IPS-NIHi7 (cell line): ENCODE measurements around the gene WDR18.
"Not testable (repeated sequence)": the region's sequence is repeated elsewhere in the genome, so short reads cannot be mapped to it uniquely, and the experiment has no call there.

ENCODE experiments used
- DNase-seq: peaks from one replicate; pipeline ENCODE4 v3.0.0; 2012; ENCODE audit warnings: mixed read lengths; ENCODE audit errors: extremely low spot score

Gene WDR18

GRCh38 chr19:1019616-1019961 is 35.4 kb downstream of the WDR18 start:
- no peak for DNase-seq

- no peak for DNase-seq
Observed at GRCh38 chr19:1019980-1020867, 36.1 kb downstream of the WDR18 start.

DNA sequence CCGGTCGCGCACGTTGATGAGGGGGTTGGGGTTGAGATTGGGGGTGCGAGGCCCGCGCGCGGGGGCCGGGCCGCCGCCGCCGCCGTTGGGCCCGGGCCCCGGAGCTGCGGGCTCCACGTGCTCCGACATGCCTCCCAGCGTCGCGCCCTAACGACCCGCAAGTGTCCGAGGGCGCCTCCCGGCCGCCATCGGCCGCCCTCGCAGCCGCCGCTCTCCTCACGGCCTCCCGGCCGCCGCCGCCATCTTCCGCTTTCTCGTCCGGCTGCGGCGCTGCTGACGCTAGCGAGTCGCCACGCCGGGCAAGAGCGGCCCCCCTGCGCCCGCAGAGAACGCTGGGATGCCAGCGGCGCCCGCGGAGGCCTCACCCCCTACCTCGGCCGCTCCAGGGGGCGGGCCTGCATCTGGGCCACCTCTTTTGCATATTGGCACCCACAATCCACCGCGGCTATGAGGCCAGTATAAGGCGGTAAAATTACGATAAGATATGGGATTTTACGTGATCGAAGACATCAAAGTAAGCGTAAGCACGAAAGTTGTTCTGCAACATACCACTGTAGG is 36.8 kb downstream of the WDR18 start, which contains the start of gene TMEM259:
Gene TMEM259, minus strand, starts transcription at position 256 of the 558 bp plus-strand sequence. Its CDS starts 127 bp downstream, at position 129.
- peak; percentile 95 for DNase-seq

DNA sequence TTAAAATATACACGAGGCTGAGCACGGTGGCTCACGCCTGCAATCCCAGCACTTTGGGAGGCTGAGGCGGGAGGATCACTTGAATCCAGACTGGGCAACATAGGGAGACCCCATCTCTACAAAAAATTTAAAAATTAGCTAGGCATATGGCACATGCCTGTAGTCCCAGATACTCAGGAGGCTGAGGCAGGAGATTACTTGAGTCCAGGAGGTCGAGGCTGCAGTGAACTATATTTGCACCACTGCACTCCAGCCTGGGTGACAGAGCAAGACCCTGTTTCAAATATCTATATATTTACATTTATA is 39.7 kb downstream of the WDR18 start:
- not testable (repeated sequence) for DNase-seq

GRCh38 chr19:1025080-1025479 is 40.9 kb downstream of the WDR18 start:
- not testable (repeated sequence) for DNase-seq

DNA sequence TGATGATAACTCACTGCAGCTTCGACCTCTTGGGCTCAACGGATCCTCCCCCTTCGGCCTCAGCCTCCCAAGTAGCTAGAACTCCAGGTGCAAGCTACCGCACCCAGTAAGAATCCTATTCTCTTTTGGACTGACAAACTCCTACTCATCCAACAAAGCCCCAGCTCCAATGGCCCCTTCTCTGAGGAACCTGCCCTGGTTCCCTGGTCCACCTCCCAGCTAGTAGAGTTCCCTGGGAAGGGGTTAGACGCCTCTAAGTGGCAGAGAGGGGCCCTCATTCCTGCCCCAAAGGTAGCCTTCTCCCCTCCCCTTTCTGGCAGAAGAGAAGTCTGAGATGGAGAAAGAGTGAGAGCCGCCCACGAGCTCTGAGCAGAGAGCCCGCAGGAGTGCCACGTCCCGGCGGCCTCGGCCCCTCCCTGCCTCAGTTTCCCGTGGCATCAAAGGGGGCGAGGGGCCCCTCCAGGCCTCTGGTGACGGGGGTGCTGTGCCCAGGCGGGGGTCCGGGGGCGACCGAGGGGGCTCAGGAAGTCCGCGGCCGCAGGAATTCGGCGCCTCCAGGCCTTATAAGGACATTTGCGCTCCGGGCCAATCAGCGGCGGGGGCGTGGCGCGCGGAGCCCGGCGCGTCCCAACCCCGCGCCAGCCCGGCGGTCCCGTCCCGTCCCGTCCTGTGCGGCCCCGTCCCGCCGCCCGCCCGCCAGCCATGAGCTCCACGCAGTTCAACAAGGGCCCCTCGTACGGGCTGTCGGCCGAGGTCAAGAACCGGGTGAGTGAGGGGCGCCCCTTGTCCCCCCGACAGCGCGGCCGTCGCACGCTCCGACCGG is 42.0 kb downstream of the WDR18 start, which contains the start of gene CNN2:
Gene CNN2, plus strand, starts transcription at position 649 of the 823 bp plus-strand sequence. Its CDS starts 54 bp downstream, at position 703.
- peak; percentile 87 for DNase-seq

DNA sequence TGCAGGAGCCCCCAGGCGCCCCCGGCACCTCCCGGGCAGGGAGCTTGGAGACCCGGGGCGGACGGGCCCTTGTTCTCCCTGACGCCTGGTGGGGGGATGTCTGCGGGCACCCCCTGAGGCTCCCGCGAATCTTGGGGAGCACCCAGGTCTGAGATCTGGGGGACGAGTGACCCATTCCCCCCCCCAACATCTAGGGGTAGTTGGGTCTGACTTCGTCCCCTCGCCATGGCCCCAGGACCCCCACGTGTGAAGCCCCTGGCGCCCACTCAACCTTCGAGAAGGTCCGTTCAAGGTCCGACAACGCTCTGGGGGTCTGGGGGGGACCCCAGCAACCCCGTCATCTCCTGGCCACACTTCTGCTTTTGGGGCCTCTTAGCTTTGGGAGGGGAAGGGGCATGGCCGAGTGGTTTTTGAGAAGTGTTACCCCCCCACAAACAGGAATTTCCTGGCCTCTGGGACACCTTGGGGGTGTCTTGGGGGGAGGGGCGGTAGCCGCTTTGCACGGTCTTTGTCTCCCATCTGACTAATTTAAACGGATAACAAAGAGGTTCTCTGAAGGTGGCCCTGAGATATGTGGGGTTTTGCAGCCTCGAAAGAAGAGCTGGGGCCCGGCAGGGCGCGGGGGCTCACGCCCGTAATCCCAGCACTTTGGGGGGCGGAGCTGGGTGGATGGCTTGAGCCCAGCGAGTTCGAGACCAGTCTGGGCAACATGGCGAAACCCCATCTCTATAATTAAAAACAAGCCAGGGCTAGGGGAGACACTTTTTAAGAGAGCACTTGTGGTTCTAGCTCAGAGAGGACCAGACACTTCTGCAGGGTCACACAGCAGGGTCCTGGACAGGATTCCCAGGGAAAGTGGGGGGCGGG is 42.9 kb downstream of the WDR18 start:
- DNase-seq = no peak

DNA sequence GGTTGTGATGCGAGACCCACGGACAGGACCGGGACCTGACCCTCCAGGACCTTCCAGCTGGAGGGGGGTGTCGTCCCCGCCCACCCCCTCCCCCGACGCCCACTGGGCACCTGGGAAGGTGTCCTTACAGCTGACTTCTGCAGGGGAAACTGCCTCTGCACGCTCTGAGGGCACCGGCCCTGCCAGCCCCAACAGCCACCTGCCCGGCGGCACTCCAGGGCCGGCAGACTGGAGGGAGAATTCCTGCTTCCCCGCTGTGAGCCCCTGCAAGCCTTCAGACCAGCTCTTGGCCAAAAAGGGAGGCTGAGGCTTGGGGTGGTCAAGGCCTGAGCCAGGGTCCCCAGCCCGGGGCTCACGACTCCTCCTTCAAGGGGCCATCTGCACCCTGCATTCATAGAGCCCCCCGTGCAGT is 43.5 kb downstream of the WDR18 start:
- no peak for DNase-seq

DNA sequence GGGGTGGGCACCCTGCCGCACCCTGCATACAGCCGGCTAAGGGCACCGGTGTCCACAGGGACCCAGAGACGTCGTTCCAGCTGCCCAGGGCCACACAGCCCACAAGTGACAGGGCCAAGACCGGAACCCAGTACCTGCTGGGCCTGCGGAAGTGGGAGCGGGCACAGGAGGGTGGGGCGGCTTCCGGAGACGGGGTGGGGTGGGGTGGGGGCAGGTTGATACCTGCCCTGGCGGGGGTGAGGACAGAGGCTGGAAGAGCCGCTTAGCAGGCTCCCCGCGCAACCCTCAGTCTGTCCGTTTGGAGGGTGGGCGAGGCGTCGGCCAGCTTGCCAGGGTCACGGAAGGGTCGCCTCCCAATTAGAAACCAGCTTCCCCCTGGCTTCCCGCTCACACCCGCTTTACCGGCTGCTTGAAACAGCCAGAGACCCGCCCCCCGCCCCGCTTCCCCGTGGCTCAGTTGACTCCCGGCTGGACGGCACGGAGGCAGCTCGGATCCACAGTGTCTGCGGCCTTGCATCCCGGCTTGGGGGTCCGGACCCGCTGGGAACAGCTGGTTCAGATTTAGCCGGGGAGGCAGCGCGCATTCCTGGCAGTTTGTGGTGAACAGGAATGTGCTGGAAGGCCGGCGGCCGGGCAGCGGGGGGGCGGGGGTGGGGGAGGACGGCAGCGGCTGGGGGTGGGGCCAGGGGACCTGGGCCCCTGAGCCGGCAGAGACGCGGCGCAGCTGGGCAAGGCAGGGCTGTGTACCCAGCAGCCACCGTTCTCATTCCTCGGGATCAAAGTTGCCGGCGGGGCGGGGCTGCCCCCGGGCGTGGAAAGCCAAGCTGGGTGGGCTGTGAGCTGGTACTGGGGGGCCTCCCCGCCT is 44.1 kb downstream of the WDR18 start:
- DNase-seq = peak; percentile 73

- no peak for DNase-seq
Observed at GRCh38 chr19:1032264-1032867, 48.2 kb downstream of the WDR18 start.

GRCh38 chr19:1035998-1036621 is 52.0 kb downstream of the WDR18 start:
- no peak for DNase-seq

DNA sequence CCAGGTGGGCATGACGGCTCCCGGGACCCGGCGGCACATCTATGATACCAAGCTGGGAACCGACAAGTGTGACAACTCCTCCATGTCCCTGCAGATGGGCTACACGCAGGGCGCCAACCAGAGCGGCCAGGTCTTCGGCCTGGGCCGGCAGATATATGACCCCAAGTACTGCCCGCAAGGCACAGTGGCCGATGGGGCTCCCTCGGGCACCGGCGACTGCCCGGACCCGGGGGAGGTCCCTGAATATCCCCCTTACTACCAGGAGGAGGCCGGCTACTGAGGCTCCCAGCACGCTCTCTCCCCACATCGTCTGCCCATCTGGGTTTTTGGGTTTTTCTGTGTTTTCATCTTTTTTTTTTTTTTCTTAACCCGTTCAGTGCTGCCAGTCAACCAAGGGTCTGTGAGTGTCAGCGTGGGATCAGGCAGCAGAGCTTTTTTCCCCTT is 53.5 kb downstream of the WDR18 start:
- DNase-seq = no peak

DNA sequence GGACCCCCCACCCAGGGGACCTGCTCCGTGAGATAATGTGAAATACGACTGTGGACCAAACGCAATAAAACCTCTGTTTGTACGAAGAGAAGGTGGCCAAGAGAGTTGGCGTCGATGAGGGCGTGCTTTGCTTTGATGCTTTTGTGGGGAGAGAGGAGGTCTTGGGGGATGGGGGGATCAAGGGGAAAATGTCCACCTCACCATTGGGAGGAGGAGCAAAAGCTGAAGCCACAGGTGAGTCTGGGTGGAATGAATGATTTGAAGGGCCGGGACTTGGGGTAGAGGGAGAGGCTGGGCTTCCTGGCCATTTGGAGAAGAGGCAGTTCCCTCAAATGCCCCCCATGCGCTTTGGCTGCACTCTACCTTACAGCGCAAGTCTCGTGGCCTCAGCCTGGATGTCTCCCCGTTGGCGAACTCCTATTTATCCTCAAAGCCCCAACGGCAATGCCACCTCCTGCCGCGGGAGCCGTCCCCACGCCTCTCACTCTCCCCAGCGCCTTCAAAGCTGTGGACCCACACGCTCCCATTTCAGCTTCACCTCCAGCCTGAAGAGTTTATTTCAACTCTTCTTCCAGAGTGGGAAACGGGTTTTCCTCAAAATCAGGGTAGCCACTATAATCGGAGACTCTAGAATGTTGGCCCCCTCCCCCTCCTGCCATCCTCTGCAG is 55.0 kb downstream of the WDR18 start:
- DNase-seq = no peak

DNA sequence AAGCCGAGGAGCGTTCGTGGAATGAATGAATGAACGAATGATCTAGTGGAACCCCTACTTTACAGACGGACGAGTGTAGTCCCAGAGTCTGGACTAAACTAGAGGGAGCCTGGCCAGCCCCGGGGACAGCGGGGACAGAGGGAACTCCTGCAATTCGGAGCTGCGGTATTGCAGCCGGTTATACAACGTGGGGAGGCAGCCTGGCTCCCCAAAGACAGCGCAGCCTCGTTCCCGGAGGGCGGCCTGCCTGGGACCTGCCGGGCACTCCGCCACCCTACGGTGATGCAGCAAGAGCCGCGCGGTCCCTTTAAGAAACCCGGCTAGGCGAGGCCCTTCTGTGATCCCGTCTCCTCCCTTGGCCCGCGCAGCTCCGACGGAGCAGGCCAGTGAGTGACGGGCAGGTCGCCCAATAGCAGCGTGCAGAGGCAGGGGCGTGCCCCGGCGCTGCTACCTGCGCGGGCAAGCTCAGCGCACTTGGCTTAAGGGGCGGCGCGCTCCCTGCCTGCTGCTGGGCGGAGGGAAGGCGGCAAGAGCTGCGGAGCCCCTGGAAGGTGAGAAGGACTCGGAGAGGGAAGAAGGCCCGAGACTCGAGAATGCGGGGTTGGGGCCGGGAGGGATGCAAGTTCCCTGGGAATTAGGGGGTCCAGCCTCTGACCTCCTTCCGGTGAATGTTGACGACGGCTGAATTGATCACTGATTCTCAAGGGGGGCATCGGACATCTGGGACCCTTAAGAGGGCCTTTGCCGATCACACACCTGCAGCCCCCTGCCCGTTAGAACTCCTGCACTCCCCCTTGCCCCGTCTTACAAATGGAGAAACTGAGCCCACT is 55.7 kb downstream of the WDR18 start, which contains the start of gene ABCA7:
Gene ABCA7, plus strand, starts transcription at position 462 of the 830 bp plus-strand sequence. CDS start 1,255 bp downstream, outside the sequence.
- peak; percentile 90 for DNase-seq

GRCh38 chr19:1040476-1041271 is 56.5 kb downstream of the WDR18 start:
- DNase-seq = peak; percentile 97

DNA sequence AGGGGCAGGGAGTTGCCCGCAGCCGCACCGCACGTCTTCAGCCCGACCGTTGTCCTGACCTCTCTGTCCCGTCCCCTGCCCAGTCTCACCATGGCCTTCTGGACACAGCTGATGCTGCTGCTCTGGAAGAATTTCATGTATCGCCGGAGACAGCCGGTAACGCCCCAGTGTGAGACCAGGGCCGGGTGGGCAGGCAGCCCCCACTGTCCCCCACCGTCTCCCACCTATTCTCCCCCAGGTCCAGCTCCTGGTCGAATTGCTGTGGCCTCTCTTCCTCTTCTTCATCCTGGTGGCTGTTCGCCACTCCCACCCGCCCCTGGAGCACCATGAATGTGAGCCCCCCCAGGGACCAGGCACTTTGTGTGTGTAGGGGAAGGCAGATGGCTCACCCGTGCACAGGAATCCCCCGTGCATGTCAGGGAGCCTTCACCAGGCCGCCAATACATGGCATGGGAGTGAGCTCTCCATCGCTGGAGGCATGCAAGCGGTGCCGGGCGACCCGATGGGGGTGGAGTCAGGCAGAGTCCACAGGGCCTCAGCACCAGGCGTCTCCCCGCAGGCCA is 57.2 kb downstream of the WDR18 start:
- no peak for DNase-seq
